ENCODE results near the gene SUSD3. TPM values are rescaled to one million over a fixed set of nuclear protein-coding genes. Genes with fewer than 3 reads are reported as not detected.
A peak's percentile ranks its signal among the peaks of the same experiment; 100 is the strongest.

The SUSD3 gene
- total and polyA plus RNA-seq, 10 of the 15 experiments (the other 5 are each of a cell fraction or from before 2014, with no cell fraction given): 2.5 to 92.0 (median 31.1) TPM

DNA sequence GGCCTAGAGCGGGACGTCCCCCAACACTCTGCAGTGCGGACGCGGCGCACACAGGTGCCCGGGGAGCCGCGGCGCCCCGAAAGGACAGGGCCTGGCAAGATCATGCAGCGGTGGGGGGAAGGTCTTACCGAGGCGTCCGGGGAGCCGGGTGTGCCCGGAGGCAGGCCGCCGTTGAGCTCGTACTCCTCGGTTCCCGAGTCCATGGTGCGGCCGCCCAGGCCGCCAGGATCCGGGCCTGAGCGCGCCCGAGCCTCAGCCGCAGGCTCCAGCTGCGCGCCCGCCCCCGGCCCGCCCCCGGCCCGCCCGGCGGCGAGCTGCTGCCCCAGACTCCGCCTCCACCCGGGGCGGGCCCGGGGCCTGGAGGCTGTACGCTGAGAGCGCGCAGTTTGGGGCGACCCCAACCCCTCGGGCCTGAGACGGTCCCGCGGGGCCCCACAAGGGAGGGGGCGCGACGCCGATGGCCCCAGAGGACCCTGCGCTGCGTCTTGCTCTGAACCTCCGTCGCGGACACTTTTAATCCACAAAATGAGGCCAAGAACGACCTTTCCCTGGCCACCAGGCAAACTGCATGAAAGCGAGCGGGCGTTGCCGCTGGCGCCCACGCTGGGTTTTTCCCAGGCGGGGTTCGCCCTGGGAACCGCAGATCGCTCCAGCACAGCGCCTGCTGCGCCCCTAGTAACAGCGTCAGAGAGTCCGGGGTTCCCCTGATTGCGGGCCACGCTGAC lies 75.7 kb downstream of the SUSD3 start, which contains the start of gene NINJ1 (continued):
- TF ChIP-seq MTA3 (IDR thresholded peaks at IDR 0.05; ENCODE audit: borderline replicate concordance, low read length) (no peak), MYC (IDR thresholded peaks at IDR 0.05; ENCODE audit: insufficient read depth, insufficient read length, insufficient replicate concordance, low read length, severe bottlenecking) (no peak), PAX8 (IDR thresholded peaks at IDR 0.05) (no peak), CREM (IDR thresholded peaks at IDR 0.05; ENCODE audit: low read depth) (peak; percentile 89), FOXK2 (IDR thresholded peaks at IDR 0.05) (no peak), IRF4 (IDR thresholded peaks at IDR 0.05; ENCODE audit: low read depth, low read length) (peak; percentile 55; the same call in 1 of the 2 replicates), ZZZ3 (IDR thresholded peaks at IDR 0.05; ENCODE audit: control insufficient read depth, insufficient read length, low read depth) (no peak), MEF2A (IDR thresholded peaks at IDR 0.05; ENCODE audit: insufficient read depth, low read depth, low read length) (no peak), ZNF274 (IDR thresholded peaks at IDR 0.05; ENCODE audit: insufficient read depth, insufficient read length) (no peak), RUNX3 (IDR thresholded peaks at IDR 0.05; ENCODE audit: low read length) (peak; percentile 91), GABPA (IDR thresholded peaks at IDR 0.05; ENCODE audit: low read depth) (no peak), POLR2A (IDR thresholded peaks at IDR 0.05; ENCODE audit: low read depth, low read length) (peak; percentile 76), MEF2B (IDR thresholded peaks at IDR 0.05; ENCODE audit: partially characterized antibody, poor library complexity, severe bottlenecking) (peak; percentile 82)
- TF ChIP-seq, protein P1, sequence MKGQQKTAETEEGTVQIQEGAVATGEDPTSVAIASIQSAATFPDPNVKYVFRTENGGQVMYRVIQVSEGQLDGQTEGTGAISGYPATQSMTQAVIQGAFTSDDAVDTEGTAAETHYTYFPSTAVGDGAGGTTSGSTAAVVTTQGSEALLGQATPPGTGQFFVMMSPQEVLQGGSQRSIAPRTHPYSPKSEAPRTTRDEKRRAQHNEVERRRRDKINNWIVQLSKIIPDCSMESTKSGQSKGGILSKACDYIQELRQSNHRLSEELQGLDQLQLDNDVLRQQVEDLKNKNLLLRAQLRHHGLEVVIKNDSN (IDR thresholded peaks at IDR 0.05; ENCODE audit: borderline replicate concordance, extremely low read length, insufficient read depth, low read depth, low read length): no peak
- TF ChIP-seq, protein P2, sequence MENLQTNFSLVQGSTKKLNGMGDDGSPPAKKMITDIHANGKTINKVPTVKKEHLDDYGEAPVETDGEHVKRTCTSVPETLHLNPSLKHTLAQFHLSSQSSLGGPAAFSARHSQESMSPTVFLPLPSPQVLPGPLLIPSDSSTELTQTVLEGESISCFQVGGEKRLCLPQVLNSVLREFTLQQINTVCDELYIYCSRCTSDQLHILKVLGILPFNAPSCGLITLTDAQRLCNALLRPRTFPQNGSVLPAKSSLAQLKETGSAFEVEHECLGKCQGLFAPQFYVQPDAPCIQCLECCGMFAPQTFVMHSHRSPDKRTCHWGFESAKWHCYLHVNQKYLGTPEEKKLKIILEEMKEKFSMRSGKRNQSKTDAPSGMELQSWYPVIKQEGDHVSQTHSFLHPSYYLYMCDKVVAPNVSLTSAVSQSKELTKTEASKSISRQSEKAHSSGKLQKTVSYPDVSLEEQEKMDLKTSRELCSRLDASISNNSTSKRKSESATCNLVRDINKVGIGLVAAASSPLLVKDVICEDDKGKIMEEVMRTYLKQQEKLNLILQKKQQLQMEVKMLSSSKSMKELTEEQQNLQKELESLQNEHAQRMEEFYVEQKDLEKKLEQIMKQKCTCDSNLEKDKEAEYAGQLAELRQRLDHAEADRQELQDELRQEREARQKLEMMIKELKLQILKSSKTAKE (IDR thresholded peaks at IDR 0.05; ENCODE audit: low read depth, poor library complexity, severe bottlenecking): peak; percentile 18
- TF ChIP-seq, protein P3, sequence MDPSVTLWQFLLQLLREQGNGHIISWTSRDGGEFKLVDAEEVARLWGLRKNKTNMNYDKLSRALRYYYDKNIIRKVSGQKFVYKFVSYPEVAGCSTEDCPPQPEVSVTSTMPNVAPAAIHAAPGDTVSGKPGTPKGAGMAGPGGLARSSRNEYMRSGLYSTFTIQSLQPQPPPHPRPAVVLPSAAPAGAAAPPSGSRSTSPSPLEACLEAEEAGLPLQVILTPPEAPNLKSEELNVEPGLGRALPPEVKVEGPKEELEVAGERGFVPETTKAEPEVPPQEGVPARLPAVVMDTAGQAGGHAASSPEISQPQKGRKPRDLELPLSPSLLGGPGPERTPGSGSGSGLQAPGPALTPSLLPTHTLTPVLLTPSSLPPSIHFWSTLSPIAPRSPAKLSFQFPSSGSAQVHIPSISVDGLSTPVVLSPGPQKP (IDR thresholded peaks at IDR 0.05; ENCODE audit: low read depth, low read length): no peak
- TF ChIP-seq, protein P4, sequence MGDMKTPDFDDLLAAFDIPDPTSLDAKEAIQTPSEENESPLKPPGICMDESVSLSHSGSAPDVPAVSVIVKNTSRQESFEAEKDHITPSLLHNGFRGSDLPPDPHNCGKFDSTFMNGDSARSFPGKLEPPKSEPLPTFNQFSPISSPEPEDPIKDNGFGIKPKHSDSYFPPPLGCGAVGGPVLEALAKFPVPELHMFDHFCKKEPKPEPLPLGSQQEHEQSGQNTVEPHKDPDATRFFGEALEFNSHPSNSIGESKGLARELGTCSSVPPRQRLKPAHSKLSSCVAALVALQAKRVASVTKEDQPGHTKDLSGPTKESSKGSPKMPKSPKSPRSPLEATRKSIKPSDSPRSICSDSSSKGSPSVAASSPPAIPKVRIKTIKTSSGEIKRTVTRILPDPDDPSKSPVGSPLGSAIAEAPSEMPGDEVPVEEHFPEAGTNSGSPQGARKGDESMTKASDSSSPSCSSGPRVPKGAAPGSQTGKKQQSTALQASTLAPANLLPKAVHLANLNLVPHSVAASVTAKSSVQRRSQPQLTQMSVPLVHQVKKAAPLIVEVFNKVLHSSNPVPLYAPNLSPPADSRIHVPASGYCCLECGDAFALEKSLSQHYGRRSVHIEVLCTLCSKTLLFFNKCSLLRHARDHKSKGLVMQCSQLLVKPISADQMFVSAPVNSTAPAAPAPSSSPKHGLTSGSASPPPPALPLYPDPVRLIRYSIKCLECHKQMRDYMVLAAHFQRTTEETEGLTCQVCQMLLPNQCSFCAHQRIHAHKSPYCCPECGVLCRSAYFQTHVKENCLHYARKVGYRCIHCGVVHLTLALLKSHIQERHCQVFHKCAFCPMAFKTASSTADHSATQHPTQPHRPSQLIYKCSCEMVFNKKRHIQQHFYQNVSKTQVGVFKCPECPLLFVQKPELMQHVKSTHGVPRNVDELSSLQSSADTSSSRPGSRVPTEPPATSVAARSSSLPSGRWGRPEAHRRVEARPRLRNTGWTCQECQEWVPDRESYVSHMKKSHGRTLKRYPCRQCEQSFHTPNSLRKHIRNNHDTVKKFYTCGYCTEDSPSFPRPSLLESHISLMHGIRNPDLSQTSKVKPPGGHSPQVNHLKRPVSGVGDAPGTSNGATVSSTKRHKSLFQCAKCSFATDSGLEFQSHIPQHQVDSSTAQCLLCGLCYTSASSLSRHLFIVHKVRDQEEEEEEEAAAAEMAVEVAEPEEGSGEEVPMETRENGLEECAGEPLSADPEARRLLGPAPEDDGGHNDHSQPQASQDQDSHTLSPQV (IDR thresholded peaks at IDR 0.05): no peak
- TF ChIP-seq, protein P5, sequence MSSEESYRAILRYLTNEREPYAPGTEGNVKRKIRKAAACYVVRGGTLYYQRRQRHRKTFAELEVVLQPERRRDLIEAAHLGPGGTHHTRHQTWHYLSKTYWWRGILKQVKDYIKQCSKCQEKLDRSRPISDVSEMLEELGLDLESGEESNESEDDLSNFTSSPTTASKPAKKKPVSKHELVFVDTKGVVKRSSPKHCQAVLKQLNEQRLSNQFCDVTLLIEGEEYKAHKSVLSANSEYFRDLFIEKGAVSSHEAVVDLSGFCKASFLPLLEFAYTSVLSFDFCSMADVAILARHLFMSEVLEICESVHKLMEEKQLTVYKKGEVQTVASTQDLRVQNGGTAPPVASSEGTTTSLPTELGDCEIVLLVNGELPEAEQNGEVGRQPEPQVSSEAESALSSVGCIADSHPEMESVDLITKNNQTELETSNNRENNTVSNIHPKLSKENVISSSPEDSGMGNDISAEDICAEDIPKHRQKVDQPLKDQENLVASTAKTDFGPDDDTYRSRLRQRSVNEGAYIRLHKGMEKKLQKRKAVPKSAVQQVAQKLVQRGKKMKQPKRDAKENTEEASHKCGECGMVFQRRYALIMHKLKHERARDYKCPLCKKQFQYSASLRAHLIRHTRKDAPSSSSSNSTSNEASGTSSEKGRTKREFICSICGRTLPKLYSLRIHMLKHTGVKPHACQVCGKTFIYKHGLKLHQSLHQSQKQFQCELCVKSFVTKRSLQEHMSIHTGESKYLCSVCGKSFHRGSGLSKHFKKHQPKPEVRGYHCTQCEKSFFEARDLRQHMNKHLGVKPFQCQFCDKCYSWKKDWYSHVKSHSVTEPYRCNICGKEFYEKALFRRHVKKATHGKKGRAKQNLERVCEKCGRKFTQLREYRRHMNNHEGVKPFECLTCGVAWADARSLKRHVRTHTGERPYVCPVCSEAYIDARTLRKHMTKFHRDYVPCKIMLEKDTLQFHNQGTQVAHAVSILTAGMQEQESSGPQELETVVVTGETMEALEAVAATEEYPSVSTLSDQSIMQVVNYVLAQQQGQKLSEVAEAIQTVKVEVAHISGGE (CRISPR knock-in tag; IDR thresholded peaks at IDR 0.05): no peak
